H1 (cell line): ENCODE data around the gene OGFOD2. TPM values are rescaled to one million over a fixed set of nuclear protein-coding genes. Genes with fewer than 3 reads are reported as not detected.

Source experiments
- CTCF ChIA-PET: fragments of 300-600 bp; sonication (Branson Sonifier 250); formaldehyde crosslinking; loops from one replicate; lab custom pipeline; 2021; ENCODE audit not compliant: partially characterized antibody; lab: Charles Lee
- POLR2A ChIA-PET: fragments of 300-600 bp; sonication (Branson Sonifier 250); formaldehyde crosslinking; loops from one replicate; lab custom pipeline; 2021; ENCODE audit warnings: inconsistent platforms; ENCODE audit not compliant: partially characterized antibody; lab: Charles Lee
- DNase-seq, 2 experiments: peaks; one replicate each; pipeline versions ENCODE4 v3.0.0 to v3.0.0-alpha.2; 2010 to 2022; ENCODE audit warnings: low spot score in 2 of 2, low read depth in 1 of 2, mixed read lengths in 1 of 2
- FAIRE-seq: peaks from 2 replicates; lab custom pipeline; 2011; peaks lifted over from hg19 to GRCh38; lab: Jason Lieb, UNC
- H2AFZ ChIP-seq: 2 replicates; pipeline ENCODE4 v1.8.1; 2012; ENCODE audit warnings: low read length, inconsistent platforms
- H2AK5ac ChIP-seq: 2 replicates; pipeline ENCODE4 v1.6.1; 2013; ENCODE audit warnings: low read depth, low read length
- H2BK120ac ChIP-seq: replicated peaks from 2 replicates; pipeline ENCODE3; 2013; ENCODE audit warnings: low read depth, low read length, inconsistent platforms
- H2BK12ac ChIP-seq: 2 replicates; pipeline ENCODE4 v1.6.1; 2013; ENCODE audit warnings: low read depth, low read length
- H2BK15ac ChIP-seq: 2 replicates; pipeline ENCODE4 v1.6.1; 2013; ENCODE audit warnings: low read length
- H2BK20ac ChIP-seq: 2 replicates; pipeline ENCODE4 v1.6.1; 2013; ENCODE audit warnings: low read length
- H2BK5ac ChIP-seq: 2 replicates; pipeline ENCODE4 v1.6.1; 2013; ENCODE audit warnings: low read depth, low read length
- H3K14ac ChIP-seq: 2 replicates; pipeline ENCODE4 v1.6.1; 2013; ENCODE audit warnings: inconsistent platforms; ENCODE audit not compliant: insufficient read length
- H3K18ac ChIP-seq: 2 replicates; pipeline ENCODE4 v1.6.1; 2013; ENCODE audit warnings: low read length; ENCODE audit errors: extremely low read depth
- H3K23ac ChIP-seq: 2 replicates; pipeline ENCODE4 v1.6.1; 2013; ENCODE audit warnings: inconsistent platforms; ENCODE audit not compliant: insufficient read length
- H3K23me2 ChIP-seq: 2 replicates; pipeline ENCODE4 v1.6.1; 2013; ENCODE audit warnings: low read depth, low read length
- H3K27ac ChIP-seq: 2 replicates; pipeline ENCODE4 v1.6.1; 2011; ENCODE audit warnings: low read depth, low read length, inconsistent platforms
- H3K27me3 ChIP-seq, 4 experiments: replicated peaks in 1 of 4; 1 replicate in 1 of 4; 2 replicates in 3 of 4; pipeline versions ENCODE4 v1.6.1 to v1.8.1; 2011 to 2013; ENCODE audit warnings: low read length in 3 of 4, mild to moderate bottlenecking in 3 of 4, inconsistent platforms in 2 of 4, mixed read lengths in 2 of 4, moderate library complexity in 1 of 4; ENCODE audit not compliant: control insufficient read depth in 3 of 4, insufficient read depth in 3 of 4; ENCODE audit errors: extremely low read depth in 1 of 4
- H3K36me3 ChIP-seq, 4 experiments: 2 replicates each; pipeline versions ENCODE4 v1.6.1 to v1.8.1; 2011 to 2013; ENCODE audit warnings: mild to moderate bottlenecking in 4 of 4, low read length in 3 of 4, moderate library complexity in 2 of 4, control low read depth in 1 of 4, inconsistent platforms in 1 of 4; ENCODE audit not compliant: insufficient read depth in 4 of 4, control insufficient read depth in 2 of 4
- H3K4ac ChIP-seq: replicated peaks from 2 replicates; pipeline ENCODE3; 2013; ENCODE audit warnings: low read length, low read depth, mixed read lengths, inconsistent platforms; ENCODE audit not compliant: insufficient read length
- H3K4me1 ChIP-seq, 4 experiments: replicated peaks in 1 of 4; 1 replicate in 1 of 4; 2 replicates in 3 of 4; pipeline versions ENCODE4 v1.6.1 to v1.8.1; 2011 to 2013; ENCODE audit warnings: low read length in 3 of 4, inconsistent platforms in 2 of 4, mixed read lengths in 1 of 4; ENCODE audit not compliant: insufficient read depth in 4 of 4, control insufficient read depth in 3 of 4
- H3K4me2 ChIP-seq, 2 experiments: 2 replicates each; pipeline versions ENCODE4 v1.6.1 to v1.8.1; 2011 to 2013; ENCODE audit warnings: low read depth in 2 of 2, low read length in 2 of 2, control low read depth in 1 of 2, inconsistent platforms in 1 of 2, mild to moderate bottlenecking in 1 of 2; ENCODE audit not compliant: insufficient read depth in 1 of 2
- H3K4me3 ChIP-seq, 4 experiments: fragments of 200-600, 300-600 bp in 1 of 4; sonication (generic), shearing (Covaris generic), sonication (Bioruptor Twin) in 1 of 4; 2 replicates each; pipeline versions ENCODE4 v1.5.1 to v1.8.1; 2011 to 2016; ENCODE audit warnings: low read length in 4 of 4, low read depth in 3 of 4, control low read depth in 2 of 4, inconsistent platforms in 2 of 4, mild to moderate bottlenecking in 2 of 4, mixed read lengths in 1 of 4, moderate library complexity in 1 of 4; ENCODE audit not compliant: insufficient read depth in 2 of 4; ENCODE audit errors: extremely low read depth in 1 of 4
- H3K56ac ChIP-seq: replicated peaks from 2 replicates; pipeline ENCODE3; 2013; ENCODE audit warnings: low read depth, mild to moderate bottlenecking, mixed read lengths, low read length, inconsistent platforms; ENCODE audit not compliant: insufficient read length
- H3K79me1 ChIP-seq: 2 replicates; pipeline ENCODE4 v1.6.1; 2013; ENCODE audit warnings: low read depth, low read length, control low read depth
- H3K79me2 ChIP-seq, 2 experiments: 2 replicates each; pipeline versions ENCODE4 v1.6.1 to v1.8.1; 2012 to 2013; ENCODE audit warnings: low read length in 2 of 2, mild to moderate bottlenecking in 2 of 2, inconsistent platforms in 1 of 2; ENCODE audit not compliant: insufficient read depth in 2 of 2, control insufficient read depth in 1 of 2
- H3K9ac ChIP-seq, 4 experiments: replicated peaks in 1 of 4; 1 replicate in 1 of 4; 2 replicates in 3 of 4; pipeline versions ENCODE4 v1.6.1 to v1.8.1; 2011 to 2013; ENCODE audit warnings: low read depth in 3 of 4, low read length in 3 of 4, control low read depth in 2 of 4, mild to moderate bottlenecking in 2 of 4, moderate library complexity in 2 of 4, inconsistent platforms in 1 of 4; ENCODE audit errors: extremely low read depth in 1 of 4
- H3K9me3 ChIP-seq, 2 experiments: 2 replicates each; pipeline versions ENCODE4 v1.6.1 to v1.8.1; 2012 to 2013; ENCODE audit warnings: mild to moderate bottlenecking in 2 of 2, moderate library complexity in 2 of 2, control low read depth in 1 of 2, inconsistent platforms in 1 of 2, low read depth in 1 of 2, low read length in 1 of 2, mixed read lengths in 1 of 2; ENCODE audit not compliant: insufficient read depth in 2 of 2
- H4K20me1 ChIP-seq, 2 experiments: replicated peaks in 1 of 2; 2 replicates each; pipeline versions ENCODE3 to v1.8.1; 2011 to 2013; ENCODE audit warnings: inconsistent platforms in 2 of 2, low read length in 2 of 2, mild to moderate bottlenecking in 1 of 2; ENCODE audit not compliant: insufficient read depth in 2 of 2, control insufficient read depth in 1 of 2
- H4K5ac ChIP-seq: 2 replicates; pipeline ENCODE4 v1.6.1; 2013; ENCODE audit warnings: low read length, low read depth, mixed read lengths, inconsistent platforms; ENCODE audit not compliant: insufficient read length
- H4K8ac ChIP-seq: 2 replicates; pipeline ENCODE4 v1.8.0; 2013; ENCODE audit warnings: mild to moderate bottlenecking, moderate library complexity, low read length, inconsistent platforms; ENCODE audit not compliant: insufficient read depth; ENCODE audit errors: extremely low read depth
- H4K91ac ChIP-seq: replicated peaks from 2 replicates; pipeline ENCODE3; 2013; ENCODE audit warnings: low read length, mixed read lengths, inconsistent platforms; ENCODE audit not compliant: insufficient read length
- CBX5 ChIP-seq: fragments of 300-800, 300-1000 bp; sonication (generic); IDR thresholded peaks from 2 replicates; pipeline ENCODE4 v1.7.1; 2016; ENCODE audit warnings: antibody characterized with exemption, low read length, low read depth
- CEBPB ChIP-seq: IDR thresholded peaks from 2 replicates; pipeline ENCODE4 v1.6.1; 2012; ENCODE audit warnings: low read depth, low read length
- CHD1 ChIP-seq: IDR thresholded peaks from 2 replicates; pipeline ENCODE4 v1.6.1; 2012; ENCODE audit warnings: low read depth, low read length, improper control_type of control experiment
- CREB1 ChIP-seq: IDR thresholded peaks from 2 replicates; pipeline ENCODE4 v1.6.1; 2012; ENCODE audit warnings: inconsistent platforms
- E2F6 ChIP-seq: IDR thresholded peaks from 2 replicates; pipeline ENCODE4 v1.6.1; 2012; ENCODE audit warnings: inconsistent platforms
- EP300 ChIP-seq, 2 experiments: IDR thresholded peaks; 1 replicate in 1 of 2; 2 replicates in 1 of 2; pipeline ENCODE4 v1.6.1; 2011 to 2012; ENCODE audit warnings: low read depth in 2 of 2, low read length in 2 of 2, mild to moderate bottlenecking in 2 of 2, borderline replicate concordance in 1 of 2, inconsistent platforms in 1 of 2, moderate library complexity in 1 of 2
- EZH2 ChIP-seq: fragments of 200-600 bp; sonication (generic); IDR thresholded peaks from 2 replicates; pipeline ENCODE4 v1.7.1; 2012; ENCODE audit warnings: low read depth, mild to moderate bottlenecking, moderate library complexity, low read length, inconsistent platforms; ENCODE audit not compliant: severe bottlenecking
- HDAC6 ChIP-seq: IDR thresholded peaks from one replicate; pipeline ENCODE4 v1.7.1; 2012; ENCODE audit warnings: low read depth, mild to moderate bottlenecking, inconsistent platforms, low read length, moderate library complexity
- NANOG ChIP-seq: IDR thresholded peaks from 2 replicates; pipeline ENCODE4 v1.6.1; 2011; ENCODE audit warnings: low read length, low read depth, mild to moderate bottlenecking, inconsistent platforms; ENCODE audit not compliant: insufficient read depth, poor library complexity, severe bottlenecking
- POLR2A ChIP-seq, 2 experiments: IDR thresholded peaks; 1 replicate in 1 of 2; 2 replicates in 1 of 2; pipeline ENCODE4 v1.6.1; 2011; ENCODE audit warnings: low read depth in 2 of 2, low read length in 2 of 2, mild to moderate bottlenecking in 2 of 2; ENCODE audit errors: control extremely low read depth in 1 of 2
- RNF2 ChIP-seq: fragments of 200-900, 300-1000 bp; sonication (generic); IDR thresholded peaks from 2 replicates; pipeline ENCODE4 v1.7.1; 2016; ENCODE audit warnings: borderline replicate concordance, low read depth, mild to moderate bottlenecking, antibody characterized with exemption, low read length; ENCODE audit not compliant: poor library complexity, severe bottlenecking; ENCODE audit errors: missing control alignments
- RXRA ChIP-seq: IDR thresholded peaks from 2 replicates; pipeline ENCODE4 v1.6.1; 2011; ENCODE audit warnings: low read depth, mild to moderate bottlenecking, low read length, moderate library complexity; ENCODE audit not compliant: insufficient read depth
- TBP ChIP-seq: IDR thresholded peaks from 2 replicates; pipeline ENCODE4 v1.6.1; 2011; ENCODE audit warnings: low read depth, low read length, improper control_type of control experiment
- WGBS, 2 experiments: shearing (Covaris generic) in 1 of 2; methylation state at CpG; one replicate each; pipeline versions ENCODE4 v1.1.6 to v1.1.7; 2013 to 2015; ENCODE audit warnings: low lambda C conversion rate in 2 of 2, mixed read lengths in 2 of 2, inconsistent platforms in 1 of 2, low coverage in 1 of 2, missing lambda C conversion rate in 1 of 2; ENCODE audit not compliant: insufficient replicate concordance in 2 of 2, insufficient coverage in 1 of 2, insufficient read length in 1 of 2; ENCODE audit errors: extremely low coverage in 1 of 2, missing lambda C conversion rate in 1 of 2; 5-methylcytosine and 5-hydroxymethylcytosine counted together
- polyA plus RNA-seq, 7 experiments: library from polyadenylated mRNA; depleted of rRNA in 3 of 7; stranded (reverse) in 5 of 7; unstranded in 2 of 7; fragments of >200 nt in 5 of 7; fragments of 200-250 nt in 2 of 7; gene quantifications; 1 replicate in 5 of 7; 2 replicates in 1 of 7; 4 replicates in 1 of 7; pipeline versions ENCODE4 v1.2.1 to v1.2.3, GENCODE V29; 2011 to 2013; ENCODE audit warnings: missing spikeins in 2 of 7, mixed read lengths in 2 of 7
- total RNA-seq: library from RNA; stranded (reverse); fragmentation: NEBNext Ultra II Directional; extraction: Animal tissue kit (Norgen Biotek cat#: 25700); gene quantifications from 2 replicates; pipeline ENCODE4 v1.2.1, GENCODE V29; 2021

Gene OGFOD2
- total and polyA plus RNA-seq, 2 of the 8 experiments (the other 6 are each of a cell fraction or from before 2014, with no cell fraction given): 17.3 to 20.3 TPM

- Histone ChIP-seq H3K4me1 (no peaks in the 10 kb centered on the region), H2AK5ac (no peak overlapping the region), H3K9ac (no peak overlapping the region), H3K14ac (no peak overlapping the region), H3K56ac (no peak overlapping the region), H2BK120ac (no peak overlapping the region), H3K4me3 (no peak overlapping the region), H4K5ac (no peak overlapping the region), H2BK15ac (no peak overlapping the region), H3K27ac (no peak overlapping the region), H3K23me2 (no peaks in the 10 kb centered on the region), H3K79me2 (no peaks in the 10 kb centered on the region), H3K23ac (no peak overlapping the region), H3K36me3 (no peaks in the 10 kb centered on the region), H3K4me2 (no peak overlapping the region), H3K27me3 (no peaks in the 10 kb centered on the region), H4K20me1 (peaks cover 0 to 2% of the 10 kb centered on the region in 2 experiments), H2BK20ac (no peak overlapping the region), H2BK5ac (no peak overlapping the region), H3K18ac (no peak overlapping the region), H2AFZ (no peak overlapping the region), H3K79me1 (no peaks in the 10 kb centered on the region), H3K4ac (no peak overlapping the region), H4K91ac (no peak overlapping the region), H2BK12ac (no peak overlapping the region), H4K8ac (no peak overlapping the region), H3K9me3 (no peaks in the 10 kb centered on the region)
- POLR2A ChIA-PET: no interaction called here
- CTCF ChIA-PET: interaction anchor here (1.3 to 21.5 kb wide), 3 partner anchors 58 to 76 kb away, joined by 3 to 473 read pairs (median 3); no protein-coding TSS in a partner anchor
- FAIRE-seq (no peak), DNase-seq (no peak)
- 91% methylated on average over 4 of the region's 4 CpGs; no CpG with 5 or more reads in 1 of the 2 experiments for WGBS, 2 experiments
- no peak for TF ChIP-seq CREB1
- no peak for TF ChIP-seq EZH2
- no peak for TF ChIP-seq CEBPB
- TF ChIP-seq CHD1: no peak
- TF ChIP-seq POLR2A (IDR thresholded peaks at IDR 0.05; ENCODE audit: control extremely low read depth in 1 of 2, low read depth in 2 of 2, low read length in 2 of 2): no peak
- TF ChIP-seq EP300 (IDR thresholded peaks at IDR 0.05; ENCODE audit: borderline replicate concordance in 1 of 2, low read depth in 2 of 2, low read length in 2 of 2): no peak
- no peak for TF ChIP-seq HDAC6
- no peak for TF ChIP-seq RNF2
- TF ChIP-seq RXRA: no peak
- TF ChIP-seq CBX5: no peak
- no peak for TF ChIP-seq TBP
- no peak for TF ChIP-seq E2F6
- no peak for TF ChIP-seq NANOG
Measured at GRCh38 chr12:122939125-122939524, 35.9 kb upstream of the OGFOD2 start.
